Measurements from ENCODE around the gene CAMTA1.

The CAMTA1 gene

GRCh38 chr1:7674972-7675371, 889.7 kb downstream of the CAMTA1 start:
- no peak for TF ChIP-seq CTCF (conservative IDR thresholded peaks at IDR 0.05; ENCODE audit: low read depth, low read length)
- DNase-seq (ENCODE audit: low read depth), result no peak

GRCh38 chr1:7675431-7676273, 890.4 kb downstream of the CAMTA1 start:
- DNase-seq (ENCODE audit: low read depth), result no peak
- TF ChIP-seq CTCF (conservative IDR thresholded peaks at IDR 0.05; ENCODE audit: low read depth, low read length), result no peak

More at GRCh38 chr1:7674972-7675371, 889.7 kb downstream of the CAMTA1 start:
- H3K4me3 ChIP-seq (ENCODE audit: low read length), result no peak overlapping the region

GRCh38 chr1:7676274-7676945, 891.2 kb downstream of the CAMTA1 start:
- no peak for TF ChIP-seq CTCF (conservative IDR thresholded peaks at IDR 0.05; ENCODE audit: low read depth, low read length)
- no peak for DNase-seq (ENCODE audit: low read depth)
- no peak overlapping the region for H3K4me3 ChIP-seq (ENCODE audit: low read length)

More at GRCh38 chr1:7675431-7676273, 890.4 kb downstream of the CAMTA1 start:
- H3K4me3 ChIP-seq (ENCODE audit: low read length), result no peak overlapping the region

GRCh38 chr1:7677111-7677510, 891.9 kb downstream of the CAMTA1 start:
- H3K4me3 ChIP-seq (ENCODE audit: low read length), result no peak overlapping the region
- TF ChIP-seq CTCF (conservative IDR thresholded peaks at IDR 0.05; ENCODE audit: low read depth, low read length), result no peak
- no peak for DNase-seq (ENCODE audit: low read depth)

- H3K4me3 ChIP-seq (ENCODE audit: low read length), result no peak overlapping the region
- TF ChIP-seq CTCF (conservative IDR thresholded peaks at IDR 0.05; ENCODE audit: low read depth, low read length), result no peak
- DNase-seq (ENCODE audit: low read depth), result no peak
Measured at GRCh38 chr1:7677815-7678214, 892.6 kb downstream of the CAMTA1 start.

GRCh38 chr1:7678491-7679158, 893.4 kb downstream of the CAMTA1 start:
- H3K4me3 ChIP-seq (ENCODE audit: low read length), result no peak overlapping the region
- no peak for DNase-seq (ENCODE audit: low read depth)
- no peak for TF ChIP-seq CTCF (conservative IDR thresholded peaks at IDR 0.05; ENCODE audit: low read depth, low read length)

All from retinal pigment epithelial cell (primary cell).